DOHH2 (cell line): ENCODE data around the gene FAM53C.

Source experiments
- EZH2phosphoT487 ChIP-seq: fragments of 200-600 bp; sonication (generic); IDR thresholded peaks from 2 replicates; pipeline ENCODE4 v1.6.1; 2017; ENCODE audit warnings: borderline replicate concordance, mild to moderate bottlenecking, antibody characterized with exemption, low read length, moderate library complexity, mixed read lengths
- TF ChIP-seq, protein P1 (sequence below): fragments of 200-600 bp; sonication (generic); IDR thresholded peaks from one replicate; pipeline ENCODE4 v1.5.1; 2014; ENCODE audit warnings: antibody characterized with exemption, mild to moderate bottlenecking, low read depth, low read length; ENCODE audit not compliant: poor library complexity, severe bottlenecking

DNA sequence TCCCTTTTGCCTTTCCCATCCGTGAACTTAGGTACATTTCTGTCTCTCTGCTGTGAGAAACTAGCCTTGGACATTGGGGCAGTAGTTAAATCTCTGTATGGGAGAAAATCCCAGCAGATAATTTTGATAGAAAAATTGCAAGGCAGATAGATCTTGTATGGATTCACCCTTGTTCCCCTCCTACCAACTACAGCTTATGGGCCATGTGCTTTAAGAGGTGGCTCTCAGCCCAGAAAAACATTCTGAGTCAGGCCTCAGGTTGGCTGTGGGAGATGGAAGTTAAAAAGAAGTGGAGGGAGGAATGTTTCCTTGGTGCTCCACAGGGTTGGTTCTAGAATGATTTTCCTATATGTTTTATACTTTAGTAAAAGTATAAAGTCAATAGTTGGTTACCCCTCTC lies 13.0 kb downstream of the FAM53C start:
- TF ChIP-seq, protein P1, sequence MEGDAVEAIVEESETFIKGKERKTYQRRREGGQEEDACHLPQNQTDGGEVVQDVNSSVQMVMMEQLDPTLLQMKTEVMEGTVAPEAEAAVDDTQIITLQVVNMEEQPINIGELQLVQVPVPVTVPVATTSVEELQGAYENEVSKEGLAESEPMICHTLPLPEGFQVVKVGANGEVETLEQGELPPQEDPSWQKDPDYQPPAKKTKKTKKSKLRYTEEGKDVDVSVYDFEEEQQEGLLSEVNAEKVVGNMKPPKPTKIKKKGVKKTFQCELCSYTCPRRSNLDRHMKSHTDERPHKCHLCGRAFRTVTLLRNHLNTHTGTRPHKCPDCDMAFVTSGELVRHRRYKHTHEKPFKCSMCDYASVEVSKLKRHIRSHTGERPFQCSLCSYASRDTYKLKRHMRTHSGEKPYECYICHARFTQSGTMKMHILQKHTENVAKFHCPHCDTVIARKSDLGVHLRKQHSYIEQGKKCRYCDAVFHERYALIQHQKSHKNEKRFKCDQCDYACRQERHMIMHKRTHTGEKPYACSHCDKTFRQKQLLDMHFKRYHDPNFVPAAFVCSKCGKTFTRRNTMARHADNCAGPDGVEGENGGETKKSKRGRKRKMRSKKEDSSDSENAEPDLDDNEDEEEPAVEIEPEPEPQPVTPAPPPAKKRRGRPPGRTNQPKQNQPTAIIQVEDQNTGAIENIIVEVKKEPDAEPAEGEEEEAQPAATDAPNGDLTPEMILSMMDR, result no peak
- TF ChIP-seq EZH2phosphoT487, result no peak
